Activated T-cell treated with anti-CD3 and anti-CD28 coated beads, Interleukin-2, amount 50 U/mL, for 48 hours (primary cell): ENCODE data around the gene YAE1.

ENCODE experiments used
- DNase-seq, 2 experiments: peaks; one replicate each; pipeline ENCODE4 v3.0.0-alpha.2; 2020

Gene YAE1

DNA sequence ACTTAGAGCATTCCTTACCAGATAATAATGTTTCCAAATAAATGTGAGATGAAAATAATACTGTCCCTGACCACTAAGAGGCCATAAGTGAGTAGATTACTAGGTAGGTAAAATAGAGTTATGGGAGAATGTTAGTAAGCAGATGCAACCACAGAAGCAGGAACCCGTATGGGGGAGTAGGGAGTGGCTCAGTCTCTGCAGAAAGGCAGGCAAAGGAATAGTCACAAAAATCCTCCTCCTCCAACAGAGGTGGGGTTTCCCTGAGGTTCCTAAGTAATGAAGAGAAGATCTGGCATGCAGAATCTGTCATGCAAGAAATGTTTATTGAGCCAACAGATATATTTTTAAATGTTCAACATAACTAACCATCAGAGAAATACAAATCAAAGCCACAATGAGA lies 9.0 kb upstream of the YAE1 start:
- DNase-seq, result no peak

DNA sequence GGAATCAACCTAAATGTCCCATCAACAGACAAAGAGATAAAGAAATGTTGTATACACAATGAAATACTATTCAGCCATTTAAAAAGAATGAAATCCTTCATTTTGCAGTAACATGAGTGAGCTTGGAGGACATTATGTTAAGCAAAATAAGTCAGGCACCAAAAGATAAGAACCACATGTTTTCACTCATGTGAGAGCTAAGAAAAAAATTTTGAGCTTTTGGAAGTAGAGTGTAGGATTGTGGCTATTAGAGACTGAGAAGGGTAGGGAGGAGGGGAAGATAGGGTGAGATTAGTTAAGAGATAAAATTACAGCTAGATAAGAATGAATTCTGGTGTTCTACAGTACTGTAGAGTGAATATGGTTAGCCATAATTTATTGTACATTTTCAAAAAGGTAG lies 8.3 kb upstream of the YAE1 start:
- no peak for DNase-seq

DNA sequence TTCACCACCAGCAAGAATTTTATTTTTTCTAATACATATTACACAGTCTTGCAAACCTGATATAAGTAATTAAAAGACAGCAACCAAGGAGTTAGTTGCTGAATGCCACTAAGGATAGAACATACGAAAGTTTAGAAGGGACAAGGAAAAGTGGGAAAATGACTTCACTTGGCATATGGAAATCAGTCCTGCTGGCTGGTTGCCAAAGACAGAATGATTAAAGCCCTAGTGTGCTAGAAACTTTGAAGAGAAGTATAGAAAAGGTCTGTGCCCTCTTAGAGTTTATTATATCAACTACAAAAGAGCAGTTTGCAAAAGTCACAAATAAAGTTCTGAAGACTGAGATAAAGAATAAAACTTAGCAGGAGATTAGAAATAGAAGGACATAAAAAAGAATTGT lies 5.8 kb upstream of the YAE1 start:
- DNase-seq, result no peak

DNA sequence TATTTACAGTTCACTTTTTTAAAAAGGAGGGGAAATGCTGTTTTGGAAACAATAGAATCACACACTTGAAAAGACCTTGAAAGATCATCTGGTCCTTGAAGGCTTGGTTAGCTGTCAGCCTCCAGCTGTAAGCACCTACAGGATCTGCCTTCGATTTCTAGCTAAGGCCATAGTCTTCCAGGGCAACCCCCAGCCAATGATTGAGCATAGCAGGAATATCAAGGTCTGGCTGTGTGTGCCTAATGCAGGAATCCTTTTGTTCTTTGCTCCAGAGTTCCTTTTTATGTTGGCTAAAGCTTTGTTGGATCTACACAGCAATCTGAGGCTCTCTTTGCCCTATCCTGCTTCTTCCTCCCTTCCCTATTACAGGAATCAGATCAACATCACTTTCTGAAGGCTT lies 5.2 kb upstream of the YAE1 start:
- DNase-seq, result no peak

DNA sequence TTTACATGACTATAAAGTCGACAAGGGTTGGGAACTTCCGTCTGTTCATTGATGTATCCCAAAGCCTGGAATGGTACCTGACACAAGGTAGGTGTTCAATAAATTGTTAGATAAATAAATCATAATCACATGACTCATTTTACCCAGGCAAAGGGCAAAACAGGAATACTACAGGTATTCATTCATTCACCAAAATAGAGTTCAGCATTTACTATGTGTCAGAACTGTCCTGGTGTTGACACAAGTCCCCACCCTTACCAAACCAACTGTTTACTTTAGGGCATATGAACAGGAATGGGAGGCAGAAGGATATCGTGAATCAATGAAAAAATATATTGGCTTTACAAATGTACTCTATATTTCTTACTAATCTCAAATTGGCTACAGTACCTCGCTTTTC lies 666 bp upstream of the YAE1 start:
- no peak for DNase-seq

DNA sequence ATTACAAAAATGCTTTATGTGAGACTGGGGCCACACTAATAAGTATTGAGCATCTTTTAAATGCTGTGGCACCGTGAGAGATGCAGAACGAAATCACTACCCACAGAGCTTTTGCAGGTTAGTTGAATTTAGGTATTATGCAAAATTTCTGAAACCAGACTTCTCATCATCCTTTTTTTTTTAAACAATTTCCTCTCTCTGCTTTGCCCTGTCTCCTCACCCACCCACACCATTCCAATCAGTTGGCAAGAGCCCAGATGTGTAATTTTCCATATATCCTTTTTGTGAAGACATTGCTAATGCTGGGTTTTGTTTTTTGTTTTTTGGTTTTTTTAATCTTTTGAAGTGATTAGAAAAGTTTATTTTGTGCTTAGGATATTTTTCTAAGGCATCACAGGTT lies 1.1 kb downstream of the YAE1 start:
- no peak for DNase-seq

DNA sequence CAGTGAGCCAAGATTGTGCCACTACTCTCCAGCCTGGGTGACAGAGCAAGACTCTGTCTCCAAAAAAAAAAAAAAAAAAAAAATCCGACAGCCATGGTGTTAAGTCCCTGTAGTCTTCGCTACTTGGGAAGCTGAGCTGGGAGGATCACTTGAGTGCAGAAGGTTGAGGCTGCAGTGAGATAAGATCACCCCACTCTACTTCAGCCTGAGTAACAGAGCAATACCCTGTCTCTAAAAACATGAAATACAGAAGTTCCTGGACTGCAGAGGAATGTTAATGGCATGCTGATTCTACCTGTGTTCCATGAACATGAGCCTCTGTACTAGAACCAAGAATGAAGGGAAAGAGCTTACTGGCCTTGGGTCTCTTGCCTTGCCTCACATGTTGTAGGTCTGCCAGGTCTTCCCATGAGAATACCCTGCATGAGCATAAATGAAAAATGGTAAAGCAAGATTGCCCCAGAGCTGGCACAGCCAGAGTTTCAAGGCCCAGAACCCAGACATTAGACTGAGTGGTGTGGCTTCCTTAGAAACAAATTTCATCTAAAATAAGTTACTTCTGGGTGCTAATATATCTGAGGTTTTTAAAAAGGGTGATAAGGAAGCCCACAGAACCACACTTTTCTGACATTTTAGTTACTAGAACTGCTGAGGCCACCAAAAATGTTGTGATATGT lies 8.6 kb downstream of the YAE1 start:
- DNase-seq, result no peak

DNA sequence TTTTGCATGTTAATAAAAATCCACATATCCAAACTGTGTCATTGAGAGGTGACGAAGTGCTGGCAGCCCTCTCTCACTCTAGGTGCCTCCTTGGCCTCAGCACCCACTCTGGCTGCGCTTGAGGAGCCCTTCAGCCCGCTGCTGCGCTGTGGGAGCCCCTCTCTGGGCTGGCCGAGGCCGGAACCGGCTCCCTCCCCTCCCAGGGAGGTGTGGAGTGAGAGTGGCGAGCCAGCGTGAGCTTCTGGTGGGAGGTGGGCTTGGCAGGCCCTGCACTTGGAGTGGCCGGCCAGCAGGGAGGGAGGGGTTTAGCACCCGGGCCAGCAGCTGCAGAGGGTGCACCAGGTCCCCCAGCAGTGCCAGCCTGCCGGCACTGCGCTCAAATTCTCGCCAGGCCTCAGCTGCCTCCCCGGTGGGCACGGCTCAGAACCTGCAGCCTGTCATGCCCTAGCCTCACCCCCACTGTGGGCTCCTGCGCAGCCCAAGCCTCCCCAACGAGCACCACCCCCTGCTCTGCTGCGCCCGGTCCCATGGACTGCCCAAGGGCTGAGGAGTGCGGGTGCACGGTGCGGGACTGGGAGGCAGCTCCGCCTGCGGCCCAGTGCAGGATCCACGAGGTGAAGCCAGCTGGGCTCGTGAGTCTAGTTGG lies 11.1 kb downstream of the YAE1 start:
- DNase-seq, result no peak

DNA sequence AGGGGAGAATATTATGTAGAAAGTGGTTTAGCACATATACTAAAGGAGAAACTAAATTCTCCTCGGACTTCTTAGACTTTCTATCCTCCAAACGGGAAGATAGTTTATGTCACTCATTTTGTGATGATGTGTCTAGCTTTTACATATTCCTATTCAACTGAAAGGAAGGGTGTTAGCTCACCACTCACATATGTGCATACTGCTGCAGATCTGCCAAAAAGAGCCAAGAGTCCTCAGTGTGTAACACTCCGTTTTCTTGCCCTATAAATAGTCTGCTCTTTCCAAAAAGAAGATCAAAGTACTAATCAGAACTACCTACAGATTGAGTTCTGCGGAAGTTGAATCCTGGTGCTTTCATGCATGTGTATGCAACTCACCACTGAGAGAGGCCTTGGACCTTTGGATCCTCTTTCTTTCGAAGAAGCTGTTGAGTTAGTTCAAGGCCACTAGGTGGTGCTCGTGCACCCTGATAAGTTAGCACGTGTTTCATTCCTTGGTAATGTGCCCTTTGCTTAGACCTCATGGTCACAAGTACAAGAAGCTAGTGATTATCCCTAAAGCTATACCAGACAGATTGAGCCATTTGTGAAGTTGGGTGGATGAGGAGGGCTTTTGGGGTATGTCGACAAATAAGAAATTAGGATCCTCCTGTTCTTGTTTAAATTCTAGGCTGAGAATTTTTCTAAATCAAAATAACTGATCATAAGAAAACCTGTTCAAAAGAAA lies 14.1 kb downstream of the YAE1 start:
- peak; percentile 67 to 79 for DNase-seq

DNA sequence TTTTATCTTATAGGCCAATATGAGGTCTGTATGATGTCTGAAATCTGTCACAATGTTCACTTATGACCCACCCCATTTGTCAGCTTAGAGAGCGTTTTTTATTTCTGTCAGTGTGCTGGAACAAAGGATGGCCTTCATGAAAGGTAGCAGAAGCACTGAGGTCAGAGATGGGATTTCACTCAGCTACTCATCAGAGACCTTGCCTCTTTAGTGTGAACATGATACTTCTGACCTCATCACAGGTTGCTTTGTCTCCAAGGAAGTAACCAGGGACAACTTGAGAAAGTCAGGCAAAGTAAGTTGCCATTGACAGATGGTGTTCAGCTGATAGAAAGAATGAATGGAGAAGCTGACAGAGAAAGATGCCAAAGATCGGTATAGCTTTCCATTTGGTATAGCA lies 16.3 kb downstream of the YAE1 start:
- no peak for DNase-seq

DNA sequence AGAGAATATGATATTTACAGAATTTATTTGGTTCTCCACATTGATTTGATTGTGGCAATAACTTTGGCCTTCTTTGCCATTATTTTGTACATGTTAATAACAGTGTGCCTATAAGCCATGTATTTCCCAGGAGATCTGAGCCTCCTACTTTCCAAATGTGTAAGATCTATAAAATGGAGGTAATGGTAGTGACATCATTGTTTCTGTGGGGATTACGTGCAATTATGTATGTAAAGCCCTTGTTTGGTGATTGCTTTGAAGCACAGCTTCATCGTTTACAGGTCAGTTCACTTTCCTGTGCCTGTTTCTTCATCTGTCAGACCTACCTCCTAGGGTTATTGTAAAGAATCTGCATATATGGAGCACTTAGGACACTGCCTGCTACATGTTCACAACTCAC lies 17.3 kb downstream of the YAE1 start:
- DNase-seq, result no peak

DNA sequence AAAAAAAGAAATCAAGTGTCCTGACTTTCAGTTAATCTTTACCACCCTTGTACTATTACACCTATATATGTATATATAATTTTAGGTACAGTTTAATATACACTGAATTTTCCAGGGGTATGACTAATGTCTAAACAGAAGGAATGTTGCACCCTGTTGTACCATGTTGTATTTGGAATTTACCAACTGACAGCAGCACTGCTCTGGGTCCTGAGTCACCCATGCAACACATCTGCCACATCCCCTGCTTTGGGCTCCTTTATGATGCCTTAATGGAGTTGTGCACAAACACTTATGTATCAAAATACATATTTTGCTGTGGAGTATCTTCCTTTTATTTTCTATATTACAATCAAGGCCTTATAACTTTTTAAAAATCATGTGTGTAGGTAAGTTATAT lies 21.2 kb downstream of the YAE1 start:
- DNase-seq, result no peak

DNA sequence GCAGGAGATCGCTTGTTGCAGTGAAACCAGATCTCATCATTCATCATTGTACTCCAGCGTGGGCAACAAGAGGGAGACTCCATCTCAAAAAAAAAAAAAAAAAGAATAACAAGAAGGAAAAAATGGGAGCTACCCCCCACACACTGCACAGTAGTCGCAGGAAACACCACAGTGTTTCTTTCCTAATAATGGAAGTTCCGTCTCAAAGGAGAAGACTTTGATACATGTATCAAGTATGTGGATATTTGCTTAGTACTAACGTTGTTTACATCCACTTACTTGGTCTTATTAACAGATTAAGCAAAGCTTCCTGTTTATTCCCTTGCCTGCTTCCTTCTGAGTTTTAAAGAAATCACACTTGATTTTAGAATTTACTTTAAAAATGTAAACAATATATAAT lies 22.2 kb downstream of the YAE1 start:
- DNase-seq, result no peak

DNA sequence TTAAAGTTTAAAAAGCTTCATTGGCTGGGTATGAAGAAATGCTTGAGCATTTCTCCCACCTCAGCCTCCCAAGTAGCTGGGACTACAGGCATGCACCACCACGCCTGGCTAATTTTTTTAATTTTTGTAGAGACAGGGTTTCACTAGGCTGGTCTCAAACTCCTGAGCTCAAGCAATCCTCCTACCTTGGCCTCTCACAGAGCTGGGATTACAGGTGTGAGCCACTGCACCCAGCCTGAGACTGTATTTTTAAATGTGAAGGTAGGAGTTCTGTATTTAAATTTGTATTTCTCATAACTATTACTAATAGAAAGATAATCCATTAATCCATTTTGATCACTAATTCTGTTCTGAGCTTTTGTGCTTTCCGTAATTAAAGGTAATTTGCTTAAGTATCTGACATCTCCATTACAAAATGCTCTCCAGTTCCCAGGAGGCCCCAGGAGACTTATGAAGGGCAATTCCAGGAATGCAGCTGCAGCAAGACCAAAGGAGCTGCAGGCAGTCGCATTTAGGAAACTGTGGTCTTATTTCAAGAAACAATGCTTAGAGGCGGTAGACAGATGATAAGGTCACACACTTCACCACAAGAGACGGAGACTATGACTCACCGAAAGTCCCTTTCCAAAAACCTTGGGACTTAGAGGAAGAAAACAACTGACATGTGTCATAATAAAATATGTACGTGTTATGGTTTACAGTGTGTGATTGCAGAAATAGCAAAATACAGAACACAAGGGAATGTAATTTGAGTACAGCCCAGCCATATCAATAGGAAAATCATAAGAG lies 23.3 kb downstream of the YAE1 start:
- DNase-seq, result peak; percentile 49 to 62

DNA sequence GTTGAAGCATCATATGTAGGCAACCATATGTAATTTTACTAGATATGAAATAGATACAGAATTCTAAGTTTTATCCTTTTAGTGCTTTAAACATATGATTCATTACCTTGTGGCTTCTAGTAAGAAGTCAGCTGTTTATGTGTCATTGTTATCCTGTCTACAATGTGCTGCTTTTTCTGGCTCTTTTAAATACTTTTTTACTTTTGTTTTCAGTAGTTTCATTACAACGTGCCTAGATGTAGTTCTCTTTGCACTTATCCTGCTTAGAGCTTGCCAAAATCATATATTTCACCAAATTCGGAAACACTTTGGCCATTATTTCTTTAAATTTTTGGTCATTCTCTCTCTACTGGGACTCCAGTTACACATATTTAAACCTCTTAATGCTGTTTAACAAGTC lies 26.4 kb downstream of the YAE1 start:
- no peak for DNase-seq

DNA sequence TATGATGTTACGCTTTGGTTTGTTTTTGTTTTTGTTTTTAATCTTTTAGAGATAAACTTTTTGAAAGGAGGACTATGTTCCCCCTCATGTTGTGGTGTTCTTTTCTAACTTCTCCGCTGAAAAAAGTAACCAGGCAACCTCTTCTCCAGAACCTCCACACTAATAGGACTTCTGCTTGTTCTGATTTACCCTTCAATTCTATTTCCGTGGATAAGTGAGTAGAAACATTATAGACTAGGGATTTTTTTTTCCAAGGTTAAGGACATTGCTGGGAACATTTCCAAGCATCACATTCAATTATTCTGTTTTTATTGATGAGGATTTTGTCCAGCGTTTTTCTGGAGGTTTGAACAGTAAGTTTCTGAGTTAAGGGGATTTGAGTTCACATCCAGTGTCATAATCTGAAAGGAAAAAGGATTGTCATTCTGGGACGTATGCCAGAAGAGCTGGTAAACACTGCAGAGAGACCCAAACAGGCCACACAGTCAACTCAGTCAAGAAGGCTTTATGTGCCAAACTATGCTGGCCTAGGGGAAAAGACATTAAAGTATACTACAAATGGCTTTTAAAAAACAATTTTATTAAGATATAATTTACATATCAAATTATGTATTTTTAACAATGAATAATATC lies 28.9 kb downstream of the YAE1 start:
- no peak for DNase-seq

DNA sequence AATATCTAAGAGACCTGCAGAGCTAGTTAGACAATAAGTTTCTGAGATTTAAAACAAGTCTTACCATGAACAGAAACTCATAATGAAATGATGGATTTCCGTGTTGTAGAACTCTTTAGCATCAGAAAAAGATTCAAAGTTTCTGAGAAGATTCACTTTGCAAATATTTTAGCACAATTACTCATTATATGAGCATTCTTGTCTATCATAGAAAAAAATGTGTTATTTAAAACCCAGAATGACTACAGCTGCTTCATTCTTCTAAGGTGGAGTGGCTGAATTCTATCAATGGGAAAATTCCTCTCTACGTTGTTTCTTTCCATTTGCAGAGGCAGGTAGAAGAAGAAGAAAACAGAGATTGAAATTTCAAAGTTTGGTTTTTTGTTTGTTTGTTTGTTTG lies 36.1 kb downstream of the YAE1 start:
- DNase-seq, result no peak

DNA sequence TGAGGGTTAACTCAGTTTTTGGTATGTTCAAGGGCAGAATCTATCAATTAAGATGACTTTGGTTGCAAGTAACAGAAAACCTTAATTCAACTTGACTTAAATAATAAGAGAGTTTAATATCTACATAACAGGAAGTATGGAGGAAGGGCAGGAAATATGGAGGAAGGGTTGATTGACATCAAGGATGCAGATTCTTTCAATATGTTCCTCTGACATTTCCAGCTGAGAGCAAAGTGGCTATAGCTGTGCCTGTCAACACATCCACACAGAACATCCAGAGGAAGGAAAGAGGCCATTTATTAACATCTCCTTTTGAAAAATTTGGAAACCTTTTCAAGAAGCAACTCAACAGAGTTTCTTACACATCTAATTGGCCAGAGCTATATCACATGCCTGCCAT lies 37.7 kb downstream of the YAE1 start:
- no peak for DNase-seq

DNA sequence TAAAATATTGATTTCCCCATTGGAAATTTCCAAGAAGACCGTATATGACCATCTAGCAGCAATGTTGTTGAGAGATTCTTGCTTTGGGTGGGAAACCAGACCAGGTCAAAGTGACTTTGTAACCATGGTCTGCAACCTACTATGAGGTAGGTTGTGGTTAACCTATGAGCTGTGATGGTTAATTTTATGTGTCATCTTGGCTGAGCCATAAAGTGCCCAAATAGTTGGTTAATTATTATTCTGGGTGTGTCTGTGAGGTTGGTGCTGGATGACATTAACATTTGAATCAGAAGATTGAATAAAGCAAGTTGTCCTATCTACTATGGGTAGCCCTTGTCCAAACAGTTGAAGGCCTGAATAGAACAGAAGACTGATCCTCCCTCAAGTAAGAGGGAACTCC lies 38.9 kb downstream of the YAE1 start:
- DNase-seq, result no peak

DNA sequence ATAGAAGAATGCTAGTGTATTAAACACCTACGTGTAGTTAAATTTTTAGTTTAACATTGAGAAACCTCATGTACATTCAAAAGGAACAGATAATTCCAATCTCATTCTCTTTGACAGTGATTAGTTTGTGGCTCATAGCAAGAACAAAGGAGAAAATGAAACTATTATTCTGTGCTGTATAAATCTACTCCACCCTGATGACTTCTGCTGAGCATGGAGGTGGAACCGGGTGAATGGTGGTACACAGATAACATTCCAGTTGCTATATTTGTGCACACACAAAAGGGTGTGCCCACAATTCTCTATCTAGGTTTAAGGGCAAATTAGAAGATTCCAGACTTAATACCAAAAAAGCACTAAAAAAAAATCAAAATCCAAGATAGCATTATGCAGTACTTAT lies 40.1 kb downstream of the YAE1 start:
- no peak for DNase-seq

DNA sequence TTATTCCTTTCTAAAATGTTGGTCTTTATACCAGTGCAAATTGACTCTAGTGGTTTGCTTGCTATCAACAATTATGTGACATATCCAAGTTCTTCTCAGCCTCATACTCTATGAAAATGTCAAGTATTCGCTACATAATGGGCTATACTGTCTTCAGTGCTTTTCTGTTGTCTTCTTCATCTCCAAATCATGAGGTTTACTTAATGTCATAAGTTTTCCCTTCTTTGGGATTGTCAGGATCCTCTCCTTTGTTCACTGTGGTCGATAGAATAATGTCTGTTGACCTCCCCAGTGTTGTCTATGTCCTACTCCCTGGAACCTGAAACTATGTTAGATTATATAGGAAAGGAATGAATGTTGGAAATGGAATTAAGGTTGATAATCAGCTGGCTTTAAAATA lies 40.7 kb downstream of the YAE1 start:
- DNase-seq, result no peak

DNA sequence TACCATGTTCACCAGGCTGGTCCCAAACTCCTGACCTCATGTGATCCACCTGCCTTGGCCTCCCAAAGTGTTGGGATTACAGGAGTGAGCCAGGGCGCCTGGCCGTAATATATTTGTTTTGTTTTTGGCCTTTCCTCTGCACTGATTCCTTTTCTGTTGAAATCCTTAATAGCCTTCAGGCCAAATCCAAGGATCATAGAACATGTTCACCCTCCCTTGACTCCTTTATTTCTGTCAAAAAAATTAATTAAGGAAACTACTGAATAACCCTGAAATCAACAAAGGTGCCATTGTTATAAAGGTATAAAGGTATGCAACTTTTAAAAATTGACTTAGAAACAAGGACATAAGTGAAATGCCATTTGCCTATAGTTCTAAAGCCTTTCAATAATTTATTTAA lies 41.7 kb downstream of the YAE1 start:
- DNase-seq, result no peak

DNA sequence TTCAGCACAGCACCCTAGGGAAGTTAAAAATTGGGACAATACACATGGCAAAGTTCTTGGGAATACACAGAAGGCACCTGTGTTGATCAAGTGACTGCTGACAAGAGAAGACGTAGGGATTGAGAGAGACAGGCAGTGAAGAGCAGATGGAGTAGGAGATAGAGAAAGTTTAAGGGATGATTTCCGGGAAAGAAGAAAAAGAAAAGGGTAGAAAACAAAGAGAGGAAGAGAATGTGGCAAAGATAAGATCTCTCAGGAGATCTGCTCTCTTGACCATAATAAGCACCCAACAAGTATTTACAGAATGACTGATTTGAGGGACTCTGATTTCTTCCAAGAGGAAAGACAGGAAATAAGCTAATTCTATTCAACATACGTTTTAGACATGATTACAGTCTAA lies 42.1 kb downstream of the YAE1 start:
- no peak for DNase-seq
